ENCODE measurements around the gene DCAF11.
"Not testable (repeated sequence)": the region's sequence is repeated elsewhere in the genome, so short reads cannot be mapped to it uniquely, and the experiment has no call there.

The DCAF11 gene

GRCh38 chr14:24098229-24098926, 16.2 kb upstream of the DCAF11 start:
- no peak for DNase-seq

- no peak for DNase-seq
These were observed 15.4 kb upstream of the DCAF11 start for GRCh38 chr14:24098927-24099813.

- DNase-seq: no peak
These were observed 14.2 kb upstream of the DCAF11 start for GRCh38 chr14:24100197-24100981.

GRCh38 chr14:24100982-24101494, 13.5 kb upstream of the DCAF11 start:
- no peak for DNase-seq

GRCh38 chr14:24102357-24103048, 12.1 kb upstream of the DCAF11 start:
- no peak for DNase-seq

GRCh38 chr14:24103451-24103850, 11.1 kb upstream of the DCAF11 start:
- DNase-seq: no peak

- not testable (repeated sequence) for DNase-seq
These were observed 8.9 kb upstream of the DCAF11 start for GRCh38 chr14:24105609-24106239.

GRCh38 chr14:24106672-24107271, 7.8 kb upstream of the DCAF11 start:
- DNase-seq: no peak

- DNase-seq: no peak
These were observed 6.2 kb upstream of the DCAF11 start for GRCh38 chr14:24108336-24108874.

- no peak for DNase-seq
These were observed 4.5 kb upstream of the DCAF11 start for GRCh38 chr14:24110060-24110459.

GRCh38 chr14:24110523-24110922, 4.1 kb upstream of the DCAF11 start:
- no peak for DNase-seq

GRCh38 chr14:24113379-24113800, 1.2 kb upstream of the DCAF11 start:
- no peak for DNase-seq

GRCh38 chr14:24113801-24114531, 611 bp upstream of the DCAF11 start:
- peak; percentile 88 for DNase-seq

GRCh38 chr14:24115422-24116127, 998 bp downstream of the DCAF11 start:
- DNase-seq: no peak

GRCh38 chr14:24116128-24116814, 1.7 kb downstream of the DCAF11 start:
- DNase-seq: no peak

- DNase-seq: no peak
These were observed 2.6 kb downstream of the DCAF11 start for GRCh38 chr14:24117179-24117578.

GRCh38 chr14:24119691-24120090, 5.1 kb downstream of the DCAF11 start:
- no peak for DNase-seq

GRCh38 chr14:24121210-24121609, 6.6 kb downstream of the DCAF11 start:
- no peak for DNase-seq

- DNase-seq: no peak
These were observed 7.8 kb downstream of the DCAF11 start for GRCh38 chr14:24122416-24122815.

Measured in activated T-cell treated with anti-CD3 and anti-CD28 coated beads, Interleukin-2, amount 50 U/mL, for 48 hours (primary cell).